H1 (cell line): ENCODE data around the gene FMN2. TPM values are rescaled to one million over a fixed set of nuclear protein-coding genes. Genes with fewer than 3 reads are reported as not detected.

Source experiments
- HDAC6 ChIP-seq: IDR thresholded peaks from one replicate; pipeline ENCODE4 v1.7.1; 2012; ENCODE audit warnings: low read depth, mild to moderate bottlenecking, inconsistent platforms, low read length, moderate library complexity
- KDM5A ChIP-seq: fragments of 200-600 bp; IDR thresholded peaks from 2 replicates; pipeline ENCODE4 v1.7.1; 2012; ENCODE audit warnings: mild to moderate bottlenecking, low read length, inconsistent platforms, mixed read lengths
- MAFK ChIP-seq: IDR thresholded peaks from 2 replicates; pipeline ENCODE4 v1.6.1; 2012; ENCODE audit warnings: low read depth, mild to moderate bottlenecking, improper control_type of control experiment, low read length
- polyA plus RNA-seq, 7 experiments: library from polyadenylated mRNA; depleted of rRNA in 3 of 7; stranded (reverse) in 5 of 7; unstranded in 2 of 7; fragments of >200 nt in 5 of 7; fragments of 200-250 nt in 2 of 7; gene quantifications; 1 replicate in 5 of 7; 2 replicates in 1 of 7; 4 replicates in 1 of 7; pipeline versions ENCODE4 v1.2.1 to v1.2.3, GENCODE V29; 2011 to 2013; ENCODE audit warnings: missing spikeins in 2 of 7, mixed read lengths in 2 of 7
- total RNA-seq: library from RNA; stranded (reverse); fragmentation: NEBNext Ultra II Directional; extraction: Animal tissue kit (Norgen Biotek cat#: 25700); gene quantifications from 2 replicates; pipeline ENCODE4 v1.2.1, GENCODE V29; 2021

FMN2 gene
- total and polyA plus RNA-seq, 2 of the 8 experiments (the other 6 are each of a cell fraction or from before 2014, with no cell fraction given) = 0.83 to 2.0 TPM

DNA sequence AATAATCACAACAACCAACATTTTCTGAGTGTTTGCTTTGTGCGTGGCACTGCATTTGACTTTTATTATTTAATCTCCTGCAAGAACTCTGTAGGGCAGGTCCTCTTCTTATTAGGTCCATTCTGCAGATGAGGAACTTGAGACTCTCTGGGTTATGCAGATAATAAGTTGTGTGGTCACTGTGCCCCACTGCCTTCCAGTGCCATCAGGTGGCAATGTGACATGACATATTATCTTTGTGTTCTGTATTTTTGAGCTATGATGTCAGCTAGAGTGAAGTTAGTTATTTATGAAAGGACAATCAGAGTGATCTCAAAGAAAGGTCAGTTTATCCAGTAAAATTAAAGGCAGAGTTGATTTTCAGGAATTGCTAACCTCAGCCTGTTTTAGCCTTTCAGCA is 196.0 kb downstream of the FMN2 start (continued):
- TF ChIP-seq MAFK (no peak), KDM5A (no peak), HDAC6 (no peak)
